ENCODE measurements around the gene PMVK. TPM values are rescaled to one million over a fixed set of nuclear protein-coding genes. Genes with fewer than 3 reads are reported as not detected.

The PMVK gene
- total and polyA plus RNA-seq, 2 of the 8 experiments (the other 6 are each of a cell fraction or from before 2014, with no cell fraction given) = 23.8 to 26.5 TPM

DNA sequence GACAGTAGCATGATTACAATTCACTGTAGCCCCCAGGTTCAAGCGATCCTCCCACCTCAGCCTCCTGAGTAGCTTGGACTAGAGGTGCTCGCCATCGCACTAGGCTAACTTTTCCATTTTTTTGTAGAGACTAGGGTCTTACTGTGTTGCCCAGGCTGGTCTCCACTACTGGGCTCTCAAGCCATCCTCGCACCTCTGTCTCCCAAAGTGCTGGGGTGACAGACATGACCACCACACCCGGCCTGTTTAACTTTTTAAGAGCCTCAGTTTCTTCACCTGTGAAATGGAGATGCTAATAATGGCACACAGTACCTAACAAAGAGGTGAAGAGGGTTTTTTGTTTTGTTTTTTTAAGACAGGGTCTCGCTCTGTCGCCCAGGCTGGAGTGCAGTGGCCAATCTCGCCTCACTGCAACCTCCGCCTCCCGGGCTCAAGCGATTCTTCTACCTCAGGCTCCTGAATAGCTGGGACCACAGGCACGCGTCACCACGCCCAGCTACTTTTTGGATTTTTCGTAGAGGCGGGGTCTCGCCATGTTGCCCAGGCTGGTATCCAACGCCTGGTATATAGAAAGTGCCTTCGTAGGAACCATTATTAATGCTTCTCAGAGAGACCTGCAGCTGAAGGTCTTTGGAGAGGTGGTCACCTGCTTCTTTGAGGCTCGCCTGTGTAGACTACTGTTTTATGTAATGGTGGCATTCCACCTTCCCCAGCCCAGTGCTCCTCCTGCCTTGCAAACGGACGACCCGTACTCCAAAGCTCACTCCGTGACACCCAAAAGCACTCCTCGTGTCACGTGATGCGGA lies 567 bp downstream of the PMVK start:
- Histone ChIP-seq H3K56ac (replicated peaks; ENCODE audit: insufficient read length, low read depth, low read length) (peak overlapping the region; percentile 48), H2BK5ac (ENCODE audit: low read depth, low read length) (peak overlapping the region; percentile 100), H3K4me2 (ENCODE audit: insufficient read depth in 1 of 2, low read depth in 2 of 2, low read length in 2 of 2) (peak overlapping the region; percentile 79 to 94), H2BK120ac (replicated peaks; ENCODE audit: low read depth, low read length) (peak overlapping the region; percentile 44), H2BK15ac (ENCODE audit: low read length) (peak overlapping the region; percentile 83; the same call in 1 of the 2 replicates), H3K14ac (ENCODE audit: insufficient read length) (no peak overlapping the region), H3K9ac (replicated peaks in 1 of 4; ENCODE audit: extremely low read depth in 1 of 4, low read depth in 3 of 4, low read length in 3 of 4) (peak overlapping the region in 3 of 4 experiments; percentile 77 to 99 (median 99); a peak in 6 of 7 replicates), H3K9me3 (ENCODE audit: insufficient read depth in 2 of 2, low read depth in 1 of 2, low read length in 1 of 2) (no peaks in the 10 kb centered on the region), H3K4ac (replicated peaks; ENCODE audit: insufficient read length, low read depth, low read length) (no peak overlapping the region), H4K20me1 (replicated peaks in 1 of 2; ENCODE audit: control insufficient read depth in 1 of 2, insufficient read depth in 2 of 2, low read length in 2 of 2) (no peaks in the 10 kb centered on the region), H2AK5ac (ENCODE audit: low read depth, low read length) (0 out of 2 replicates have a peak overlapping the region, but pooled peaks have one; percentile 11), H3K18ac (ENCODE audit: extremely low read depth, low read length) (no peak overlapping the region; the same call in 1 of the 2 replicates), H3K23ac (ENCODE audit: insufficient read length) (no peak overlapping the region), H3K79me1 (ENCODE audit: low read depth, low read length) (no peaks in the 10 kb centered on the region; the same call in 1 of the 2 replicates), H3K23me2 (ENCODE audit: low read depth, low read length) (peaks cover 12% of the 10 kb centered on the region), H3K27ac (ENCODE audit: low read depth, low read length) (peak overlapping the region; percentile 99), H4K91ac (replicated peaks; ENCODE audit: insufficient read length, low read length) (peak overlapping the region; percentile 93), H2BK20ac (ENCODE audit: low read length) (0 out of 2 replicates have a peak overlapping the region, but pooled peaks have one; percentile 82), H2BK12ac (ENCODE audit: low read depth, low read length) (peak overlapping the region; percentile 89), H3K27me3 (replicated peaks in 1 of 4; ENCODE audit: control insufficient read depth in 3 of 4, extremely low read depth in 1 of 4, insufficient read depth in 3 of 4, low read length in 3 of 4) (no peaks in the 10 kb centered on the region), H2AFZ (ENCODE audit: low read length) (0 out of 2 replicates have a peak overlapping the region, but pooled peaks have one; percentile 3), H3K79me2 (ENCODE audit: control insufficient read depth in 1 of 2, insufficient read depth in 2 of 2, low read length in 2 of 2) (no peaks in the 10 kb centered on the region), H3K4me1 (replicated peaks in 1 of 4; ENCODE audit: control insufficient read depth in 3 of 4, insufficient read depth in 4 of 4, low read length in 3 of 4) (peaks cover 0 to 9% (median 5%) of the 10 kb centered on the region in 4 experiments; a peak in 4 of 7 replicates), H3K4me3 (ENCODE audit: extremely low read depth in 1 of 4, insufficient read depth in 2 of 4, low read depth in 3 of 4, low read length in 4 of 4) (peak overlapping the region; percentile 71 to 87 (median 72)), H4K5ac (ENCODE audit: insufficient read length, low read depth, low read length) (peak overlapping the region; percentile 43), H4K8ac (ENCODE audit: extremely low read depth, insufficient read depth, low read length) (peak overlapping the region; percentile 98; the same call in 1 of the 2 replicates), H3K36me3 (ENCODE audit: control insufficient read depth in 2 of 4, insufficient read depth in 4 of 4, low read length in 3 of 4) (no peaks in the 10 kb centered on the region)
- POLR2A ChIA-PET (ENCODE audit: partially characterized antibody) = interaction anchor here (0.6 to 2.6 kb wide), 32 partner anchors 8 to 376 kb away, joined by 3 to 22 read pairs (median 4); partner anchors contain the start of genes ADAM15, ADAR, FLAD1 and LENEP
- CTCF ChIA-PET (ENCODE audit: partially characterized antibody) = interaction anchor here (0.7 to 2.5 kb wide), 18 partner anchors 8 to 274 kb away, joined by 3 to 6 read pairs (median 3); partner anchors contain the start of gene PBXIP1
- 53% methylated on average over 27 of the region's 27 CpGs; no CpG with 5 or more reads in 1 of the 2 experiments for WGBS, 2 experiments (ENCODE audit: extremely low coverage in 1 of 2, insufficient coverage in 1 of 2, insufficient read length in 1 of 2, insufficient replicate concordance in 2 of 2, low coverage in 1 of 2, low lambda C conversion rate in 2 of 2, missing lambda C conversion rate in 1 of 2)
- FAIRE-seq (no peak), DNase-seq (ENCODE audit: low read depth in 1 of 2, low spot score in 2 of 2) (no peak)
- peak; percentile 49; the same call in 1 of the 2 replicates for TF ChIP-seq KDM1A (IDR thresholded peaks at IDR 0.05; ENCODE audit: borderline replicate concordance, low read length)
- TF ChIP-seq ASH2L (IDR thresholded peaks at IDR 0.05; ENCODE audit: low read length) = no peak
- TF ChIP-seq EP300 (IDR thresholded peaks at IDR 0.05; ENCODE audit: borderline replicate concordance in 1 of 2, low read depth in 2 of 2, low read length in 2 of 2) = no peak
- no peak for TF ChIP-seq GABPA (IDR thresholded peaks at IDR 0.05; ENCODE audit: borderline replicate concordance, insufficient read depth, low read length)
- no peak for TF ChIP-seq CTBP2 (IDR thresholded peaks at IDR 0.05; ENCODE audit: borderline replicate concordance, insufficient read depth, insufficient read length, low read length)
- peak; percentile 92 for TF ChIP-seq USF2 (IDR thresholded peaks at IDR 0.05; ENCODE audit: low read length)
- no peak for TF ChIP-seq SIRT6 (IDR thresholded peaks at IDR 0.05; ENCODE audit: low read length)
- peak in 1 of 2 experiments; percentile 51; a peak in 1 of 3 replicates for TF ChIP-seq POLR2A (IDR thresholded peaks at IDR 0.05; ENCODE audit: control extremely low read depth in 1 of 2, low read depth in 2 of 2, low read length in 2 of 2)

All from H1 (cell line).